Immature natural killer cell (primary cell): ENCODE measurements around the gene COL23A1. TPM values are rescaled to one million over a fixed set of nuclear protein-coding genes. Genes with fewer than 3 reads are reported as not detected.

Experiments used
- DNase-seq, 3 donors: peaks; one replicate each; pipeline ENCODE4 v3.0.0; 2022; ENCODE audit warnings: mixed read lengths in 1 of 3
- H3K27ac Mint-ChIP-seq, 6 donors: one replicate each; pipeline ENCODE4 v1.8.0; 2020; ENCODE audit warnings: mixed read lengths in 6 of 6, mild to moderate bottlenecking in 5 of 6, inconsistent platforms in 4 of 6, moderate library complexity in 3 of 6
- H3K27me3 Mint-ChIP-seq, 3 donors: one replicate each; pipeline ENCODE4 v1.8.0; 2020 to 2021; ENCODE audit warnings: low read depth in 3 of 3, mild to moderate bottlenecking in 3 of 3, mixed read lengths in 3 of 3, moderate library complexity in 3 of 3, inconsistent platforms in 1 of 3
- H3K36me3 Mint-ChIP-seq, 3 donors: one replicate each; pipeline ENCODE4 v1.8.0; 2020; ENCODE audit warnings: mixed read lengths in 3 of 3, inconsistent platforms in 2 of 3, mild to moderate bottlenecking in 2 of 3
- H3K4me1 Mint-ChIP-seq, 2 donors: one replicate each; pipeline ENCODE4 v1.8.0; 2020; ENCODE audit warnings: inconsistent platforms in 2 of 2, mild to moderate bottlenecking in 2 of 2, mixed read lengths in 2 of 2, moderate library complexity in 1 of 2
- H3K4me3 Mint-ChIP-seq, 5 donors: one replicate each; pipeline ENCODE4 v1.8.0; 2020; ENCODE audit warnings: mild to moderate bottlenecking in 5 of 5, mixed read lengths in 5 of 5, inconsistent platforms in 3 of 5, moderate library complexity in 3 of 5
- H3K9me3 Mint-ChIP-seq, 6 donors: one replicate each; pipeline ENCODE4 v1.8.0; 2020; ENCODE audit warnings: mild to moderate bottlenecking in 6 of 6, mixed read lengths in 6 of 6, inconsistent platforms in 4 of 6, moderate library complexity in 3 of 6
- polyA plus RNA-seq, 3 donors: library from polyadenylated mRNA; unstranded; fragments of 300-500 nt; fragmentation: Illumina TruSeq; gene quantifications; one replicate each; pipeline ENCODE4 v1.2.3, GENCODE V29; 2021

Gene COL23A1
- polyA plus RNA-seq, 3 donors from 2014 or later, result 0.40 to 0.78 TPM; not detected in 1

GRCh38 chr5:178392386-178392785 is 197.8 kb downstream of the COL23A1 start:
- H3K9me3 Mint-ChIP-seq, result no peaks in the 10 kb centered on the region
- H3K4me3 Mint-ChIP-seq, result no peak overlapping the region
- H3K27me3 Mint-ChIP-seq, result peaks cover 0 to 3% (median 0%) of the 10 kb centered on the region in 3 donors
- H3K4me1 Mint-ChIP-seq, result no peaks in the 10 kb centered on the region
- H3K27ac Mint-ChIP-seq, result no peak overlapping the region
- DNase-seq, result no peak
- no peaks in the 10 kb centered on the region for H3K36me3 Mint-ChIP-seq

- no peak overlapping the region for H3K27ac Mint-ChIP-seq
- H3K4me3 Mint-ChIP-seq, result no peak overlapping the region
- no peaks in the 10 kb centered on the region for H3K36me3 Mint-ChIP-seq
- DNase-seq, result no peak
- H3K9me3 Mint-ChIP-seq, result no peaks in the 10 kb centered on the region
- H3K4me1 Mint-ChIP-seq, result no peaks in the 10 kb centered on the region
- peaks cover 0 to 3% (median 3%) of the 10 kb centered on the region in 3 donors for H3K27me3 Mint-ChIP-seq
Measured at GRCh38 chr5:178391480-178391879, 198.7 kb downstream of the COL23A1 start.

- H3K27ac Mint-ChIP-seq, result no peak overlapping the region
- no peaks in the 10 kb centered on the region for H3K36me3 Mint-ChIP-seq
- DNase-seq, result no peak
- H3K4me3 Mint-ChIP-seq, result no peak overlapping the region
- no peaks in the 10 kb centered on the region for H3K4me1 Mint-ChIP-seq
- peaks cover 0 to 3% (median 3%) of the 10 kb centered on the region in 3 donors for H3K27me3 Mint-ChIP-seq
- no peaks in the 10 kb centered on the region for H3K9me3 Mint-ChIP-seq
Measured at GRCh38 chr5:178389796-178390195, 200.4 kb downstream of the COL23A1 start.

- Mint-ChIP-seq H3K36me3 (no peaks in the 10 kb centered on the region), H3K9me3 (no peaks in the 10 kb centered on the region), H3K4me3 (no peak overlapping the region), H3K27ac (no peak overlapping the region), H3K27me3 (peaks cover 0 to 3% (median 3%) of the 10 kb centered on the region in 3 donors), H3K4me1 (no peaks in the 10 kb centered on the region)
- no peak for DNase-seq
Measured at GRCh38 chr5:178389026-178389729, 201.0 kb downstream of the COL23A1 start.

- H3K27me3 Mint-ChIP-seq, result peaks cover 0 to 3% (median 3%) of the 10 kb centered on the region in 3 donors
- H3K36me3 Mint-ChIP-seq, result no peaks in the 10 kb centered on the region
- DNase-seq, result no peak
- no peaks in the 10 kb centered on the region for H3K9me3 Mint-ChIP-seq
- no peak overlapping the region for H3K4me3 Mint-ChIP-seq
- H3K27ac Mint-ChIP-seq, result no peak overlapping the region
- H3K4me1 Mint-ChIP-seq, result no peaks in the 10 kb centered on the region
Measured at GRCh38 chr5:178388386-178389025, 201.7 kb downstream of the COL23A1 start.

- no peak overlapping the region for H3K27ac Mint-ChIP-seq
- H3K27me3 Mint-ChIP-seq, result peaks cover 0 to 3% (median 3%) of the 10 kb centered on the region in 3 donors
- no peaks in the 10 kb centered on the region for H3K9me3 Mint-ChIP-seq
- H3K36me3 Mint-ChIP-seq, result no peaks in the 10 kb centered on the region
- no peak overlapping the region for H3K4me3 Mint-ChIP-seq
- H3K4me1 Mint-ChIP-seq, result no peaks in the 10 kb centered on the region
- no peak for DNase-seq
Measured at GRCh38 chr5:178387856-178388190, 202.4 kb downstream of the COL23A1 start.

GRCh38 chr5:178387061-178387855 is 202.9 kb downstream of the COL23A1 start:
- no peak overlapping the region for H3K4me3 Mint-ChIP-seq
- H3K9me3 Mint-ChIP-seq, result no peaks in the 10 kb centered on the region
- no peak for DNase-seq
- H3K27ac Mint-ChIP-seq, result no peak overlapping the region
- peaks cover 0 to 3% (median under 1%) of the 10 kb centered on the region in 3 donors for H3K27me3 Mint-ChIP-seq
- H3K4me1 Mint-ChIP-seq, result no peaks in the 10 kb centered on the region
- no peaks in the 10 kb centered on the region for H3K36me3 Mint-ChIP-seq

- no peak for DNase-seq
- Mint-ChIP-seq H3K36me3 (no peaks in the 10 kb centered on the region), H3K27me3 (peaks cover 0 to 3% (median 0%) of the 10 kb centered on the region in 3 donors), H3K4me1 (no peaks in the 10 kb centered on the region), H3K4me3 (no peak overlapping the region), H3K27ac (no peak overlapping the region), H3K9me3 (no peaks in the 10 kb centered on the region)
Measured at GRCh38 chr5:178386336-178386931, 203.8 kb downstream of the COL23A1 start.

- H3K27ac Mint-ChIP-seq, result no peak overlapping the region
- no peak for DNase-seq
Measured at GRCh38 chr5:178385496-178385890, 204.7 kb downstream of the COL23A1 start.

GRCh38 chr5:178384816-178385495 is 205.2 kb downstream of the COL23A1 start:
- no peak overlapping the region for H3K27ac Mint-ChIP-seq
- peaks cover 0 to 3% (median 0%) of the 10 kb centered on the region in 3 donors for H3K27me3 Mint-ChIP-seq
- no peaks in the 10 kb centered on the region for H3K36me3 Mint-ChIP-seq
- no peak for DNase-seq
- no peaks in the 10 kb centered on the region for H3K4me1 Mint-ChIP-seq
- no peaks in the 10 kb centered on the region for H3K9me3 Mint-ChIP-seq
- no peak overlapping the region for H3K4me3 Mint-ChIP-seq

More at GRCh38 chr5:178385496-178385890, 204.7 kb downstream of the COL23A1 start:
- Mint-ChIP-seq H3K36me3 (no peaks in the 10 kb centered on the region), H3K4me3 (no peak overlapping the region), H3K9me3 (no peaks in the 10 kb centered on the region), H3K27me3 (peaks cover 0 to 3% (median 0%) of the 10 kb centered on the region in 3 donors), H3K4me1 (no peaks in the 10 kb centered on the region)

- no peak overlapping the region for H3K27ac Mint-ChIP-seq
- no peaks in the 10 kb centered on the region for H3K4me1 Mint-ChIP-seq
- no peaks in the 10 kb centered on the region for H3K9me3 Mint-ChIP-seq
- H3K36me3 Mint-ChIP-seq, result no peaks in the 10 kb centered on the region
- H3K27me3 Mint-ChIP-seq, result peaks cover 0 to 3% (median 0%) of the 10 kb centered on the region in 3 donors
- H3K4me3 Mint-ChIP-seq, result no peak overlapping the region
- DNase-seq, result no peak
Measured at GRCh38 chr5:178383919-178384815, 206.0 kb downstream of the COL23A1 start.

- no peaks in the 10 kb centered on the region for H3K36me3 Mint-ChIP-seq
- H3K4me1 Mint-ChIP-seq, result no peaks in the 10 kb centered on the region
- H3K27ac Mint-ChIP-seq, result no peak overlapping the region
- H3K4me3 Mint-ChIP-seq, result no peak overlapping the region
- H3K9me3 Mint-ChIP-seq, result no peaks in the 10 kb centered on the region
- DNase-seq, result no peak
- peaks cover 0 to 4% (median 0%) of the 10 kb centered on the region in 3 donors for H3K27me3 Mint-ChIP-seq
Measured at GRCh38 chr5:178383301-178383918, 206.8 kb downstream of the COL23A1 start.
